Measurements from ENCODE around the gene CSRNP3.

- TF ChIP-seq MAFK (IDR thresholded peaks at IDR 0.05; ENCODE audit: partially characterized antibody) (no peak), CTCF (IDR thresholded peaks at IDR 0.05) (no peak)
Measured at GRCh38 chr2:165479856-165480255, 10.4 kb downstream of the CSRNP3 start.
